ENCODE data around the gene PTPN4.

DNA sequence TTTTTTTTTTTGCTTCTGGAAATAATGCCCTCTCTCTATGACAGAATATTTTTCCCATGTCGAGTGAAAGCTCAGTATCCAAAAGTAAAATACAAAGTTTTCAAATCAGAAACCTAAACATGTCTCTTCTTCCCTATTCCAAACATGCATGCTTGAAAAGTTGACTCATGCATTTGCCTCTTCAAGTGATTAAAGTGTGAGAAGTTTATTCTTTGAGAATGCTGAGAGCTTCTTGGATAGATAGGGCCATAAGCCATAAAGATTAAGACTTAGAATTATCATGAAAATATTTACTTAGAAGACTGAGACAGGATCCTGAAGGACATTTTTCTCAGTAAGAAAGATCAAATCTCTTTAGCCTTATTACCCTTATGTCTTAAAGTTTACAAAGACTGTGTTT is 154.5 kb downstream of the PTPN4 start:
- TF ChIP-seq, protein P1, sequence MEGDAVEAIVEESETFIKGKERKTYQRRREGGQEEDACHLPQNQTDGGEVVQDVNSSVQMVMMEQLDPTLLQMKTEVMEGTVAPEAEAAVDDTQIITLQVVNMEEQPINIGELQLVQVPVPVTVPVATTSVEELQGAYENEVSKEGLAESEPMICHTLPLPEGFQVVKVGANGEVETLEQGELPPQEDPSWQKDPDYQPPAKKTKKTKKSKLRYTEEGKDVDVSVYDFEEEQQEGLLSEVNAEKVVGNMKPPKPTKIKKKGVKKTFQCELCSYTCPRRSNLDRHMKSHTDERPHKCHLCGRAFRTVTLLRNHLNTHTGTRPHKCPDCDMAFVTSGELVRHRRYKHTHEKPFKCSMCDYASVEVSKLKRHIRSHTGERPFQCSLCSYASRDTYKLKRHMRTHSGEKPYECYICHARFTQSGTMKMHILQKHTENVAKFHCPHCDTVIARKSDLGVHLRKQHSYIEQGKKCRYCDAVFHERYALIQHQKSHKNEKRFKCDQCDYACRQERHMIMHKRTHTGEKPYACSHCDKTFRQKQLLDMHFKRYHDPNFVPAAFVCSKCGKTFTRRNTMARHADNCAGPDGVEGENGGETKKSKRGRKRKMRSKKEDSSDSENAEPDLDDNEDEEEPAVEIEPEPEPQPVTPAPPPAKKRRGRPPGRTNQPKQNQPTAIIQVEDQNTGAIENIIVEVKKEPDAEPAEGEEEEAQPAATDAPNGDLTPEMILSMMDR (conservative IDR thresholded peaks at IDR 0.05), result no peak
- no peak for TF ChIP-seq EZH2 (IDR thresholded peaks at IDR 0.05; ENCODE audit: low read depth)

Data from PC-9 (cell line).